Activated CD8-positive, alpha-beta T cell treated with anti-CD3 and anti-CD28 coated beads for 36 hours (primary cell): Measurements from ENCODE around the gene TTR. TPM values are rescaled to one million over a fixed set of nuclear protein-coding genes. Genes with fewer than 3 reads are reported as not detected.

ENCODE experiments used
- ATAC-seq: fragments of 200-7000 bp; cut with Tn5 transposase; one replicate; pipeline ENCODE4 v1.10.0; 2021; ENCODE audit warnings: mild to moderate bottlenecking, moderate library complexity
- CTCF ChIA-PET: fragments of 350-600 bp; sonication (Branson Sonifier 250); formaldehyde crosslinking; loops from one replicate; lab custom pipeline; 2021; ENCODE audit warnings: antibody characterized with exemption; lab: Charles Lee
- POLR2A ChIA-PET: fragments of 350-600 bp; sonication (Branson Sonifier 250); formaldehyde crosslinking; loops from one replicate; lab custom pipeline; 2021; ENCODE audit warnings: antibody characterized with exemption; lab: Charles Lee
- DNase-seq: peaks from one replicate; pipeline ENCODE4 v3.0.0-alpha.2; 2020
- H3K27ac Mint-ChIP-seq: one replicate; pipeline ENCODE4 v1.8.0; 2021; ENCODE audit warnings: mild to moderate bottlenecking, mixed read lengths
- H3K27me3 Mint-ChIP-seq: one replicate; pipeline ENCODE4 v1.8.0; 2021; ENCODE audit warnings: mixed read lengths
- H3K36me3 Mint-ChIP-seq: one replicate; pipeline ENCODE4 v1.8.0; 2021; ENCODE audit warnings: low read depth, mixed read lengths
- H3K4me1 Mint-ChIP-seq: one replicate; pipeline ENCODE4 v1.8.0; 2021; ENCODE audit warnings: low read depth, mixed read lengths
- H3K4me3 Mint-ChIP-seq: one replicate; pipeline ENCODE4 v1.8.0; 2021; ENCODE audit warnings: mild to moderate bottlenecking, moderate library complexity, mixed read lengths
- H3K9me3 Mint-ChIP-seq: one replicate; pipeline ENCODE4 v1.8.0; 2021; ENCODE audit warnings: mixed read lengths
- intact Hi-C: fragments of 100-400 bp; cut with micrococcal nuclease; formaldehyde crosslinking; loops from one replicate; pipeline ENCODE4 v1.10.0; 2022
- total RNA-seq, 2 experiments: library from RNA; stranded (reverse); gene quantifications; one replicate each; pipeline ENCODE4 v1.2.3, GENCODE V29; 2021
- TF ChIP-seq, protein P1 (sequence below): fragments of 200-600 bp; IDR thresholded peaks from one replicate; pipeline ENCODE4 v1.8.0; 2022; ENCODE audit warnings: antibody characterized with exemption, mild to moderate bottlenecking

The TTR gene
- total RNA-seq, 2 experiments from 2014 or later, result not detected

- ATAC-seq (no peak), DNase-seq (no peak)
- CTCF ChIA-PET, result interaction anchor here (0.8 kb wide), 1 partner anchor 145 kb away, joined by 3 read pairs; no protein-coding TSS in a partner anchor
- H3K4me1 Mint-ChIP-seq, result no peaks in the 10 kb centered on the region
- no peaks in the 10 kb centered on the region for H3K27me3 Mint-ChIP-seq
- H3K27ac Mint-ChIP-seq, result no peak overlapping the region
- no peak overlapping the region for H3K4me3 Mint-ChIP-seq
- H3K9me3 Mint-ChIP-seq, result no peaks in the 10 kb centered on the region
- H3K36me3 Mint-ChIP-seq, result no peaks in the 10 kb centered on the region
- TF ChIP-seq, protein P1, sequence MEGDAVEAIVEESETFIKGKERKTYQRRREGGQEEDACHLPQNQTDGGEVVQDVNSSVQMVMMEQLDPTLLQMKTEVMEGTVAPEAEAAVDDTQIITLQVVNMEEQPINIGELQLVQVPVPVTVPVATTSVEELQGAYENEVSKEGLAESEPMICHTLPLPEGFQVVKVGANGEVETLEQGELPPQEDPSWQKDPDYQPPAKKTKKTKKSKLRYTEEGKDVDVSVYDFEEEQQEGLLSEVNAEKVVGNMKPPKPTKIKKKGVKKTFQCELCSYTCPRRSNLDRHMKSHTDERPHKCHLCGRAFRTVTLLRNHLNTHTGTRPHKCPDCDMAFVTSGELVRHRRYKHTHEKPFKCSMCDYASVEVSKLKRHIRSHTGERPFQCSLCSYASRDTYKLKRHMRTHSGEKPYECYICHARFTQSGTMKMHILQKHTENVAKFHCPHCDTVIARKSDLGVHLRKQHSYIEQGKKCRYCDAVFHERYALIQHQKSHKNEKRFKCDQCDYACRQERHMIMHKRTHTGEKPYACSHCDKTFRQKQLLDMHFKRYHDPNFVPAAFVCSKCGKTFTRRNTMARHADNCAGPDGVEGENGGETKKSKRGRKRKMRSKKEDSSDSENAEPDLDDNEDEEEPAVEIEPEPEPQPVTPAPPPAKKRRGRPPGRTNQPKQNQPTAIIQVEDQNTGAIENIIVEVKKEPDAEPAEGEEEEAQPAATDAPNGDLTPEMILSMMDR, result no peak
- POLR2A ChIA-PET, result no interaction called here
- intact Hi-C loops, result no loop called here
Observed at GRCh38 chr18:31576670-31577069, 15.0 kb upstream of the TTR start.

- TF ChIP-seq, protein P1, result no peak
- no peaks in the 10 kb centered on the region for H3K9me3 Mint-ChIP-seq
- ChIA-PET CTCF (no interaction called here), POLR2A (no interaction called here)
- intact Hi-C loops, result no loop called here
- no peak overlapping the region for H3K4me3 Mint-ChIP-seq
- H3K36me3 Mint-ChIP-seq, result no peaks in the 10 kb centered on the region
- no peaks in the 10 kb centered on the region for H3K4me1 Mint-ChIP-seq
- no peaks in the 10 kb centered on the region for H3K27me3 Mint-ChIP-seq
- DNase-seq, result no peak
- no peak for ATAC-seq
- H3K27ac Mint-ChIP-seq, result no peak overlapping the region
Observed at GRCh38 chr18:31577195-31577594, 14.5 kb upstream of the TTR start.

DNA sequence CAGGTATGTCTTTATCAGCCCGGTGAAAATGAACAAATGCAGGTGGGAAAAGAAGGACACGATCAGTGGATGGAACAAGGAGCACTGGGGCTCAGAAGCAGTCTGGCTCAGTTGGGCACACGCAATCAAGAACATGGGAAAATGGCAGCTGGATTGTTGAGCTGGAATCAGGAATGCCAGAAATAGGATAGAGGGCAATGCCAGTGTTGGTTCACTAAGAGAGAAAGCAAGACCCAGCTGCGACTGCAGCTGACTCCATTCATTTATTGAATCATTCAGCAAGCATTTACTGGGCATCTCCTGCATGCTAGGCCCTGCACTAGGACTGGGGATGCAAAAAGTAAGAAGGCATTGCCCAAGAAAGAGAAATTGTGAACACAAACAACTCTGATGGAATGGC lies 13.6 kb upstream of the TTR start:
- H3K4me1 Mint-ChIP-seq, result no peaks in the 10 kb centered on the region
- TF ChIP-seq, protein P1, result no peak
- POLR2A ChIA-PET, result no interaction called here
- no peaks in the 10 kb centered on the region for H3K27me3 Mint-ChIP-seq
- H3K36me3 Mint-ChIP-seq, result no peaks in the 10 kb centered on the region
- CTCF ChIA-PET, result no interaction called here
- H3K27ac Mint-ChIP-seq, result no peak overlapping the region
- ATAC-seq (no peak), DNase-seq (no peak)
- H3K9me3 Mint-ChIP-seq, result no peaks in the 10 kb centered on the region
- intact Hi-C loops, result no loop called here
- no peak overlapping the region for H3K4me3 Mint-ChIP-seq

GRCh38 chr18:31579375-31579774 lies 12.3 kb upstream of the TTR start:
- Mint-ChIP-seq H3K36me3 (no peaks in the 10 kb centered on the region), H3K27me3 (no peaks in the 10 kb centered on the region), H3K27ac (no peak overlapping the region), H3K4me1 (no peaks in the 10 kb centered on the region), H3K4me3 (no peak overlapping the region), H3K9me3 (no peaks in the 10 kb centered on the region)
- TF ChIP-seq, protein P1, result no peak
- POLR2A ChIA-PET, result no interaction called here
- ATAC-seq, result no peak
- no peak for DNase-seq
- CTCF ChIA-PET, result interaction anchor here (1.7 kb wide), 1 partner anchor 143 kb away, joined by 6 read pairs; no protein-coding TSS in a partner anchor
- intact Hi-C loops, result no loop called here

- intact Hi-C loops, result no loop called here
- TF ChIP-seq, protein P1, result no peak
Observed at GRCh38 chr18:31581498-31582197, 10.0 kb upstream of the TTR start.

More at GRCh38 chr18:31581498-31582197, 10.0 kb upstream of the TTR start:
- Mint-ChIP-seq H3K36me3 (no peaks in the 10 kb centered on the region), H3K4me3 (no peak overlapping the region), H3K27ac (no peak overlapping the region), H3K4me1 (no peaks in the 10 kb centered on the region), H3K27me3 (no peaks in the 10 kb centered on the region), H3K9me3 (no peaks in the 10 kb centered on the region)
- no peak for DNase-seq
- ChIA-PET POLR2A (no interaction called here), CTCF (no interaction called here)
- no peak for ATAC-seq
